Astrocyte (in vitro differentiated cells and primary cell): ENCODE results near the gene HOXA7. TPM values are rescaled to one million over a fixed set of nuclear protein-coding genes. Genes with fewer than 3 reads are reported as not detected.
A peak's percentile ranks its signal among the peaks of the same experiment; 100 is the strongest.

Experiments
- DNase-seq: peaks from one replicate; pipeline ENCODE4 v3.0.0-alpha.2; 2010; ENCODE audit warnings: low read depth
- FAIRE-seq: peaks from 2 replicates; lab custom pipeline; 2011; peaks lifted over from hg19 to GRCh38; lab: Jason Lieb, UNC
- H2AFZ ChIP-seq: 2 replicates; pipeline ENCODE4 v1.6.0; 2012; ENCODE audit warnings: low read depth, low read length, inconsistent platforms
- H3K27ac ChIP-seq: 2 replicates; pipeline ENCODE4 v1.5.1; 2011; ENCODE audit warnings: low read depth, low read length, inconsistent platforms
- H3K27me3 ChIP-seq: 2 replicates; pipeline ENCODE4 v1.6.0; 2011; ENCODE audit warnings: low read length, inconsistent platforms; ENCODE audit not compliant: insufficient read depth
- H3K36me3 ChIP-seq: 2 replicates; pipeline ENCODE4 v1.5.1; 2011; ENCODE audit warnings: low read length, inconsistent platforms; ENCODE audit not compliant: insufficient read depth
- H3K4me1 ChIP-seq: 2 replicates; pipeline ENCODE4 v1.5.1; 2011; ENCODE audit warnings: low read length, inconsistent platforms; ENCODE audit not compliant: insufficient read depth
- H3K4me2 ChIP-seq: 2 replicates; pipeline ENCODE4 v1.6.0; 2012; ENCODE audit warnings: low read length, inconsistent platforms
- H3K4me3 ChIP-seq: 2 replicates; pipeline ENCODE4 v1.5.1; 2011; ENCODE audit warnings: low read depth, mild to moderate bottlenecking, low read length, inconsistent platforms; ENCODE audit not compliant: insufficient read depth
- H3K79me2 ChIP-seq: 2 replicates; pipeline ENCODE4 v1.6.0; 2012; ENCODE audit warnings: mild to moderate bottlenecking, low read length, inconsistent platforms; ENCODE audit not compliant: insufficient read depth
- H3K9ac ChIP-seq: 2 replicates; pipeline ENCODE4 v1.6.0; 2012; ENCODE audit warnings: mild to moderate bottlenecking, low read length, inconsistent platforms
- H3K9me3 ChIP-seq: 2 replicates; pipeline ENCODE4 v1.5.1; 2012; ENCODE audit warnings: low read depth, mild to moderate bottlenecking, low read length, inconsistent platforms; ENCODE audit not compliant: insufficient read depth
- H4K20me1 ChIP-seq: 2 replicates; pipeline ENCODE4 v1.6.0; 2012; ENCODE audit warnings: low read length, inconsistent platforms; ENCODE audit not compliant: insufficient read depth
- H3K27ac Mint-ChIP-seq: one replicate; pipeline ENCODE4 v1.8.0; 2021; ENCODE audit warnings: mild to moderate bottlenecking, mixed read lengths; ENCODE audit not compliant: unreplicated experiment
- H3K27me3 Mint-ChIP-seq: one replicate; pipeline ENCODE4 v1.8.0; 2021; ENCODE audit warnings: low read depth, mixed read lengths; ENCODE audit not compliant: unreplicated experiment
- H3K36me3 Mint-ChIP-seq: one replicate; pipeline ENCODE4 v1.8.0; 2021; ENCODE audit warnings: low read depth, mixed read lengths; ENCODE audit not compliant: unreplicated experiment
- H3K4me1 Mint-ChIP-seq: one replicate; pipeline ENCODE4 v1.8.0; 2021; ENCODE audit warnings: low read depth, mixed read lengths; ENCODE audit not compliant: unreplicated experiment
- H3K4me3 Mint-ChIP-seq: one replicate; pipeline ENCODE4 v1.8.0; 2021; ENCODE audit warnings: mild to moderate bottlenecking, moderate library complexity, mixed read lengths; ENCODE audit not compliant: unreplicated experiment
- H3K9me3 Mint-ChIP-seq: one replicate; pipeline ENCODE4 v1.8.0; 2021; ENCODE audit warnings: mild to moderate bottlenecking, mixed read lengths; ENCODE audit not compliant: unreplicated experiment
- CTCF ChIP-seq: IDR thresholded peaks from 2 replicates; pipeline ENCODE4 v1.5.1; 2011; ENCODE audit warnings: low read depth, mild to moderate bottlenecking, inconsistent platforms, low read length, moderate library complexity; ENCODE audit not compliant: insufficient read depth
- EZH2 ChIP-seq: IDR thresholded peaks from 2 replicates; pipeline ENCODE4 v1.6.1; 2012; ENCODE audit warnings: mild to moderate bottlenecking, low read length, inconsistent platforms; ENCODE audit not compliant: insufficient read depth
- total RNA-seq: library from RNA; stranded (reverse); gene quantifications from 2 replicates; pipeline ENCODE4 v1.2.1, GENCODE V29; 2021

The HOXA7 gene
- total RNA-seq, 1 donor from 2014 or later, result not detected

GRCh38 chr7:27204851-27205322 lies 48.4 kb upstream of the HOXA7 start:
- peaks cover 10% of the 10 kb centered on the region for H3K4me1 ChIP-seq
- H3K9me3 ChIP-seq, result peaks cover 5% of the 10 kb centered on the region
- H3K9ac ChIP-seq, result no peak overlapping the region
- peaks cover 100% of the 10 kb centered on the region for H3K27me3 ChIP-seq
- Mint-ChIP-seq H3K4me1 (no peaks in the 10 kb centered on the region), H3K4me3 (peak overlapping the region; percentile 34), H3K27ac (no peak overlapping the region), H3K36me3 (no peaks in the 10 kb centered on the region), H3K27me3 (peaks cover 94% of the 10 kb centered on the region), H3K9me3 (peaks cover 16% of the 10 kb centered on the region)
- H3K4me3 ChIP-seq, result no peak overlapping the region
- DNase-seq, result no peak
- peaks cover 37% of the 10 kb centered on the region for H4K20me1 ChIP-seq
- H2AFZ ChIP-seq, result no peak overlapping the region
- H3K79me2 ChIP-seq, result no peaks in the 10 kb centered on the region
- H3K4me2 ChIP-seq, result peak overlapping the region; percentile 47
- H3K27ac ChIP-seq, result no peak overlapping the region
- no peaks in the 10 kb centered on the region for H3K36me3 ChIP-seq
- FAIRE-seq, result no peak
- TF ChIP-seq EZH2 (peak; percentile 95), CTCF (no peak)

GRCh38 chr7:27203964-27204594 lies 47.6 kb upstream of the HOXA7 start:
- FAIRE-seq, result no peak
- no peaks in the 10 kb centered on the region for H3K36me3 ChIP-seq
- H3K36me3 Mint-ChIP-seq, result no peaks in the 10 kb centered on the region
- no peak overlapping the region for H3K27ac Mint-ChIP-seq
- H3K4me3 ChIP-seq, result no peak overlapping the region
- no peaks in the 10 kb centered on the region for H3K79me2 ChIP-seq
- H3K27ac ChIP-seq, result no peak overlapping the region
- peaks cover 96% of the 10 kb centered on the region for H3K27me3 ChIP-seq
- TF ChIP-seq EZH2 (no peak), CTCF (no peak)
- H4K20me1 ChIP-seq, result peaks cover 37% of the 10 kb centered on the region
- peaks cover 16% of the 10 kb centered on the region for H3K9me3 Mint-ChIP-seq
- H3K9me3 ChIP-seq, result peaks cover 5% of the 10 kb centered on the region
- no peaks in the 10 kb centered on the region for H3K4me1 Mint-ChIP-seq
- no peak overlapping the region for H3K4me2 ChIP-seq
- peaks cover 10% of the 10 kb centered on the region for H3K4me1 ChIP-seq
- H3K27me3 Mint-ChIP-seq, result peaks cover 88% of the 10 kb centered on the region
- H2AFZ ChIP-seq, result no peak overlapping the region
- H3K4me3 Mint-ChIP-seq, result no peak overlapping the region
- DNase-seq, result no peak
- no peak overlapping the region for H3K9ac ChIP-seq

GRCh38 chr7:27203365-27203953 lies 47.0 kb upstream of the HOXA7 start:
- Histone ChIP-seq H3K4me3 (no peak overlapping the region), H3K79me2 (no peaks in the 10 kb centered on the region), H2AFZ (no peak overlapping the region), H4K20me1 (peaks cover 33% of the 10 kb centered on the region), H3K27me3 (peaks cover 96% of the 10 kb centered on the region), H3K36me3 (no peaks in the 10 kb centered on the region), H3K9ac (no peak overlapping the region), H3K9me3 (peaks cover 5% of the 10 kb centered on the region), H3K4me1 (peaks cover 10% of the 10 kb centered on the region), H3K27ac (no peak overlapping the region), H3K4me2 (no peak overlapping the region)
- H3K36me3 Mint-ChIP-seq, result no peaks in the 10 kb centered on the region
- peaks cover 16% of the 10 kb centered on the region for H3K9me3 Mint-ChIP-seq
- FAIRE-seq (no peak), DNase-seq (no peak)
- H3K27ac Mint-ChIP-seq, result no peak overlapping the region
- TF ChIP-seq CTCF (no peak), EZH2 (no peak)
- H3K27me3 Mint-ChIP-seq, result peaks cover 88% of the 10 kb centered on the region
- no peak overlapping the region for H3K4me3 Mint-ChIP-seq
- H3K4me1 Mint-ChIP-seq, result no peaks in the 10 kb centered on the region
